HL-60 (cell line): ENCODE results near the gene MYO10.

Experiments used
- DNase-seq, 2 experiments: peaks; one replicate each; pipeline ENCODE4 v3.0.0-alpha.2; 2010 to 2020; ENCODE audit warnings: low read depth in 1 of 2, low spot score in 1 of 2
- H3K27ac ChIP-seq: fragments of 250-450 bp; sonication (Bioruptor Pico); replicated peaks from 2 replicates; pipeline ENCODE4 v1.5.1; 2020; ENCODE audit warnings: mild to moderate bottlenecking, moderate library complexity
- H3K27me3 ChIP-seq: fragments of 250-450 bp; sonication (Bioruptor Pico); 2 replicates; pipeline ENCODE4 v1.5.1; 2021; ENCODE audit warnings: mild to moderate bottlenecking, moderate library complexity; ENCODE audit not compliant: insufficient read depth, poor library complexity, severe bottlenecking
- H3K4me3 ChIP-seq: replicated peaks from 2 replicates; pipeline ENCODE4 v1.5.1; 2011; ENCODE audit warnings: mild to moderate bottlenecking, control low read depth, low read length; ENCODE audit not compliant: insufficient read depth
- GABPA ChIP-seq: IDR thresholded peaks from 2 replicates; pipeline ENCODE4 v1.6.1; 2012; ENCODE audit warnings: low read depth
- POLR2AphosphoS5 ChIP-seq: IDR thresholded peaks from 2 replicates; pipeline ENCODE4 v1.6.1; 2012; ENCODE audit warnings: low read depth
- SPI1 ChIP-seq: IDR thresholded peaks from 2 replicates; pipeline ENCODE4 v1.6.1; 2012; ENCODE audit warnings: low read depth, mild to moderate bottlenecking, borderline replicate concordance
- TF ChIP-seq, protein P1 (sequence below): IDR thresholded peaks from 2 replicates; pipeline ENCODE4 v1.6.1; 2012; ENCODE audit warnings: low read depth; ENCODE audit not compliant: insufficient replicate concordance
- TF ChIP-seq, protein P2 (sequence below): IDR thresholded peaks from one replicate; pipeline ENCODE4 v1.5.1; 2011; ENCODE audit warnings: low read length, control low read depth, inconsistent platforms; ENCODE audit not compliant: insufficient read depth

The MYO10 gene

DNA sequence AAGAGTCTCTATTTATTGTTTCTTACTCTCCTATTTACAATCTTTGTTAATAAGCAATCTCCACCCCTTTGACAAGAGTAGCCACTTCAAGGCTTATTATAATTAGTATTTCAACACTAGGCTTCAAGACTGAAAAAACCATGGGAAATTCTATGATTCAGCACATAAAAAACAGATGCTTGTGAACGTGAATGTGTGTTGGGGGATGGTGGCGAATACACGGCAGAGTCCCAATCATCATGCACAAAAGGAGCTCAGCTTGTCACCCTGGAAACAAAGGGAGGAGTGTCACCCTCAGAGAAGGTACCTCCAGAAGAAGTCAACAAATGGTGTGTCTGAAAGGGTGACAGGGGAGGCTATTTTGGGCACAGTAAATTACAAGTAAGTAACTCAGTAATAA is 162.1 kb downstream of the MYO10 start:
- no peak for TF ChIP-seq SPI1
- TF ChIP-seq, protein P1, sequence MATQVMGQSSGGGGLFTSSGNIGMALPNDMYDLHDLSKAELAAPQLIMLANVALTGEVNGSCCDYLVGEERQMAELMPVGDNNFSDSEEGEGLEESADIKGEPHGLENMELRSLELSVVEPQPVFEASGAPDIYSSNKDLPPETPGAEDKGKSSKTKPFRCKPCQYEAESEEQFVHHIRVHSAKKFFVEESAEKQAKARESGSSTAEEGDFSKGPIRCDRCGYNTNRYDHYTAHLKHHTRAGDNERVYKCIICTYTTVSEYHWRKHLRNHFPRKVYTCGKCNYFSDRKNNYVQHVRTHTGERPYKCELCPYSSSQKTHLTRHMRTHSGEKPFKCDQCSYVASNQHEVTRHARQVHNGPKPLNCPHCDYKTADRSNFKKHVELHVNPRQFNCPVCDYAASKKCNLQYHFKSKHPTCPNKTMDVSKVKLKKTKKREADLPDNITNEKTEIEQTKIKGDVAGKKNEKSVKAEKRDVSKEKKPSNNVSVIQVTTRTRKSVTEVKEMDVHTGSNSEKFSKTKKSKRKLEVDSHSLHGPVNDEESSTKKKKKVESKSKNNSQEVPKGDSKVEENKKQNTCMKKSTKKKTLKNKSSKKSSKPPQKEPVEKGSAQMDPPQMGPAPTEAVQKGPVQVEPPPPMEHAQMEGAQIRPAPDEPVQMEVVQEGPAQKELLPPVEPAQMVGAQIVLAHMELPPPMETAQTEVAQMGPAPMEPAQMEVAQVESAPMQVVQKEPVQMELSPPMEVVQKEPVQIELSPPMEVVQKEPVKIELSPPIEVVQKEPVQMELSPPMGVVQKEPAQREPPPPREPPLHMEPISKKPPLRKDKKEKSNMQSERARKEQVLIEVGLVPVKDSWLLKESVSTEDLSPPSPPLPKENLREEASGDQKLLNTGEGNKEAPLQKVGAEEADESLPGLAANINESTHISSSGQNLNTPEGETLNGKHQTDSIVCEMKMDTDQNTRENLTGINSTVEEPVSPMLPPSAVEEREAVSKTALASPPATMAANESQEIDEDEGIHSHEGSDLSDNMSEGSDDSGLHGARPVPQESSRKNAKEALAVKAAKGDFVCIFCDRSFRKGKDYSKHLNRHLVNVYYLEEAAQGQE = no peak
- no peak for TF ChIP-seq POLR2AphosphoS5
- TF ChIP-seq, protein P2, sequence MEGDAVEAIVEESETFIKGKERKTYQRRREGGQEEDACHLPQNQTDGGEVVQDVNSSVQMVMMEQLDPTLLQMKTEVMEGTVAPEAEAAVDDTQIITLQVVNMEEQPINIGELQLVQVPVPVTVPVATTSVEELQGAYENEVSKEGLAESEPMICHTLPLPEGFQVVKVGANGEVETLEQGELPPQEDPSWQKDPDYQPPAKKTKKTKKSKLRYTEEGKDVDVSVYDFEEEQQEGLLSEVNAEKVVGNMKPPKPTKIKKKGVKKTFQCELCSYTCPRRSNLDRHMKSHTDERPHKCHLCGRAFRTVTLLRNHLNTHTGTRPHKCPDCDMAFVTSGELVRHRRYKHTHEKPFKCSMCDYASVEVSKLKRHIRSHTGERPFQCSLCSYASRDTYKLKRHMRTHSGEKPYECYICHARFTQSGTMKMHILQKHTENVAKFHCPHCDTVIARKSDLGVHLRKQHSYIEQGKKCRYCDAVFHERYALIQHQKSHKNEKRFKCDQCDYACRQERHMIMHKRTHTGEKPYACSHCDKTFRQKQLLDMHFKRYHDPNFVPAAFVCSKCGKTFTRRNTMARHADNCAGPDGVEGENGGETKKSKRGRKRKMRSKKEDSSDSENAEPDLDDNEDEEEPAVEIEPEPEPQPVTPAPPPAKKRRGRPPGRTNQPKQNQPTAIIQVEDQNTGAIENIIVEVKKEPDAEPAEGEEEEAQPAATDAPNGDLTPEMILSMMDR = no peak
- no peak for DNase-seq
- no peak overlapping the region for H3K4me3 ChIP-seq
- H3K27ac ChIP-seq = no peak overlapping the region
- no peaks in the 10 kb centered on the region for H3K27me3 ChIP-seq

DNA sequence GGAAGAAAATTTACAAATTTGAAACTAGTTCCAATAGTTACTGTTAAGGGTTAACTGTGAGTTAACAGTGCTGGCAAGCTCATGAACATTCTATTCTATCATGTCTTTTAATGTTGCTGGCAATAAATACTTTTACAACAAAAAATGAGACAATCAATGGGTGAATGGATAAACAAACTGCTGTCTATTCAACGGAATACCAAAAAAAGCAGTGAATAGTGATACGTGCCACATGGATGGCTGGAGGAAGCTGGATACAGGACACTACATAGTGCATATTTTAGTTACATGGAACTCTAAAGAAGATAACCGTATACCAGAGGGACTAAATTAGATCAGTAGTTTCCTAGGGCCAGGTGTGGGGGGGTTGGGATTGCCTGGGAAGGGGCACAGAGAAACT is 163.5 kb downstream of the MYO10 start:
- no peak overlapping the region for H3K4me3 ChIP-seq
- H3K27ac ChIP-seq = no peak overlapping the region
- H3K27me3 ChIP-seq = no peaks in the 10 kb centered on the region
- DNase-seq = no peak
- TF ChIP-seq, protein P2 = no peak
- TF ChIP-seq, protein P1 = no peak
- TF ChIP-seq GABPA (no peak), POLR2AphosphoS5 (no peak), SPI1 (no peak)

DNA sequence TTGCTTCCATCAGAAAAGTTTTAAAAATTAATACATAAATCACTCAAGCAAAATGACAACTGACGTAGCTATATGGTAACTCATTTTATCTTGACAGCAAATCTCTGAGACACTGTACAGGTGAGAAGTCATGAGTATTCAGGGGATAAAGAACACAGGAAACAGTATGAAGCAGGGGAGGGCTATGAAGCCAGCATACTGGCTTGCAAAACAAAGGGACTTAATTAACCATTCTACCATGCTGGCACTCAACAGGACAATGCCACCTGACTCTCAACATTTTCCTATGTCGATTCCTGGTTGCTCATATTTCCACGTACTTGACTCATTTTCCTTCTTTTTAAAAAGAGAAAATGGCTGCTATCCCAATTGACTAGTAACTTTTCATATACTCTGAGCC is 167.9 kb downstream of the MYO10 start:
- no peak for DNase-seq
- TF ChIP-seq GABPA = no peak
- Histone ChIP-seq H3K27me3 (no peaks in the 10 kb centered on the region), H3K27ac (no peak overlapping the region), H3K4me3 (no peak overlapping the region)

DNA sequence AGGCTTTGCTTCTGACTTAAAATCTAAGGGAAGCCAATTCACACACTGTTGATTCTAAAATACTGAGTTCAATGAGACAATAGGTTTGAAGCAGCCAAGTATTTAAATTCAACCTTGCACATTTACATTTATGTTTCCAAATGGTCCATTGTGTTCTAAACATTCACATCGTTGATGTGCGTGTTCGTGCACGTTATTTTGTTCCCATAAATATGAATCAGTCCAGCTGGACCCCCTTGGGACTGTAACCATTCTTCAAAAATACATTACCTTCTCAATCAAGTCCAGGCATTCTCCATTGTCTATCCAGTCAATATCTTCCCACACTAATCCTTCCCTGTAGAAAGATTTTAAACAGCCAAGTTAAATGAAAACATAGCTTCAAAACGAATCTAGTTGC is 172.9 kb downstream of the MYO10 start:
- Histone ChIP-seq H3K4me3 (no peak overlapping the region), H3K27me3 (no peaks in the 10 kb centered on the region), H3K27ac (no peak overlapping the region)
- TF ChIP-seq POLR2AphosphoS5 = no peak
- TF ChIP-seq, protein P1 = no peak
- TF ChIP-seq, protein P2 = no peak
- DNase-seq = no peak
